Measurements from ENCODE around the gene NPSR1. TPM values are rescaled to one million over a fixed set of nuclear protein-coding genes. Genes with fewer than 3 reads are reported as not detected.

The NPSR1 gene
- total RNA-seq, 1 donor from 2014 or later = not detected

DNA sequence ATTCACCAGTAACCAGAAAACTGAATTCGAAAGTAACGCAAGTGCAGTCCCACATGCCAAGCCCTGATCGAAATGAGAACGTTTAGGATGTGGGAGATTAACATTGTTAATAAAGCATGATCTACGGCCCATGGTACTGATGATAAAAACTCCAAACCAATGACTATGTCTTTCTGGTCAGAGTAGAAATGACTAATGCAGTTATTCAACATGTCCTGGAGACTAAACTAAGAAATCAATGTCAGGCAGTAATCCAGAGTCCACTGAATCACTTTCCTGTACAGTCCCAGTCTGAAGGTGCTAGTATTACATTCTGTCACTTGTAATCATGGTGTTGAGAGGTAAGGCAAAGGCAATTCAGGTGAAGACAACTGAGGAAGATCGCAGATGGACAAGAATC is 14.4 kb downstream of the NPSR1 start:
- H3K4me1 Mint-ChIP-seq (ENCODE audit: low read depth) = no peaks in the 10 kb centered on the region
- intact Hi-C loops (cut with micrococcal nuclease) = no loop called here
- H3K36me3 Mint-ChIP-seq (ENCODE audit: low read depth) = no peaks in the 10 kb centered on the region
- no peak for DNase-seq (ENCODE audit: low spot score)
- no peak overlapping the region for H3K4me3 Mint-ChIP-seq (ENCODE audit: low read depth)
- H3K9me3 Mint-ChIP-seq = no peaks in the 10 kb centered on the region
- no peaks in the 10 kb centered on the region for H3K27me3 Mint-ChIP-seq (ENCODE audit: low read depth)
- H3K27ac Mint-ChIP-seq = no peak overlapping the region

DNA sequence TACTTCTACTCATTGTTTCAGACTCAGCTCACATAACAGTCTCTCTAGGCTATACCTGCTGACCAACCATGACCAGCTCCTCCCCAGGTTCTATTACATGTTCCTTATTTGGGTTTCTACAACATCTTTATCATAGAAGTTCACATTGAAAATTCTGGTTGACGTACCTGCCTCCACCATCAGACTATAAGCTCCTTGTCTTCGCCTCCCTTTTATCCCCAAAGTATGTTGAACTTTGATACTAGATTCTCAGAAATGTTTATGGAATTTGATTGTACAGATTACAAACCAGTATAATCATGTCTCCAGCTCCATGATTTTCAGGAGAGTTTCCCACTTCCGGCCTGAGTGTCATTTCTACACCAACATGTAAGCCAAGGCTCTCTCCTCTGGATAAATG is 15.0 kb downstream of the NPSR1 start:
- Mint-ChIP-seq H3K4me3 (ENCODE audit: low read depth) (no peak overlapping the region), H3K36me3 (ENCODE audit: low read depth) (no peaks in the 10 kb centered on the region), H3K4me1 (ENCODE audit: low read depth) (no peaks in the 10 kb centered on the region), H3K27ac (no peak overlapping the region), H3K9me3 (no peaks in the 10 kb centered on the region), H3K27me3 (ENCODE audit: low read depth) (no peaks in the 10 kb centered on the region)
- no peak for DNase-seq (ENCODE audit: low spot score)
- intact Hi-C loops (cut with micrococcal nuclease) = no loop called here

DNA sequence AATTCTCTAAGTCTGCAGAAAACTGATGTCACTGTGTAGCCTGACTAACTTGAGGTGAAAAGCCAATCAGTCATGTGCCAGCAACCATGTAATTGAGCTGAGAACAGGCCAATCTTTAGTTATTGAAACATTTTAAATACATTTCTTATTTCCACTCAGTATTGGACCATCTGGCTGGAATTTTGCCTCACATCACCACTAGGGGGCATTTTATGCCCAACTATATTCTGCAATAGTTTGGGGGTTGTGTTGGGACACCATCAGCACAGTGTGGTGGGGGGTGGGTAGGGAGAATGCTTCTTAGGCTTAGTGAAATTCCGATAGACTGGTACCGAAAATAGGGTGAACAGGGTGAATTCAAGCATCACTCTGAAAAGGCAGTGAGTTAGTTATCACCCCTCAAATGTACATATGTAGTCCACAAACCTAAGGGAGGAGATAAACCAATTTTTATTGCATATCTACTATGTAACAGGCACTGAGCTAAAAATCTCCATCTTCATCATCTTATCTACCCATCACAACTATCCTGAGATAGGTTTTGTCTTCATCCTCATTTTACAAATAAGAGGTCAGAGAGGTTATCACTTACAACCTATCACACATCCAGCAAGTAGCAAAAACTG is 17.8 kb downstream of the NPSR1 start:
- Mint-ChIP-seq H3K4me3 (ENCODE audit: low read depth) (no peak overlapping the region), H3K4me1 (ENCODE audit: low read depth) (no peaks in the 10 kb centered on the region), H3K36me3 (ENCODE audit: low read depth) (no peaks in the 10 kb centered on the region), H3K27ac (no peak overlapping the region), H3K27me3 (ENCODE audit: low read depth) (no peaks in the 10 kb centered on the region), H3K9me3 (no peaks in the 10 kb centered on the region)
- DNase-seq (ENCODE audit: low spot score) = no peak
- intact Hi-C loops (cut with micrococcal nuclease) = no loop called here

DNA sequence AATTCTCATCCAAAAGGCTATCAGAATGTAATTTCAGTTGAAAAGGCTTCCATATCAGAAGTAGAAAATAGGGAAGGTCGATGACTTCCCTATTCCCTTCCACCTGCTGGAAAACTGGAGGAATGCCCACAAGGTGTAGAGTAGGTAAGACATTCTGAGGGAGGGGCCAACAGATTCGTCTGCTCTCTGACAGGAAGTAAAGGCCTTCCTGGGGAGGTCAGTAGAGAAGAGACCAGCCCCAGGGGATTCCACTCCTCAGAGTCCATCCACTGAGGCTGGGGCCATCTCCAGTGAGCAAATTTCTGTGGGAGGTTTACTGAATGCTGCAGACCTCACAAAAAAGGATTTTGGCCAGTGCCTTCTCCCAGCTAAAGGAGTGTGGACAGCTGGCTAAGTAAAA is 19.5 kb downstream of the NPSR1 start:
- H3K4me1 Mint-ChIP-seq (ENCODE audit: low read depth) = no peaks in the 10 kb centered on the region
- no peaks in the 10 kb centered on the region for H3K9me3 Mint-ChIP-seq
- H3K27ac Mint-ChIP-seq = no peak overlapping the region
- no peaks in the 10 kb centered on the region for H3K36me3 Mint-ChIP-seq (ENCODE audit: low read depth)
- intact Hi-C loops (cut with micrococcal nuclease) = no loop called here
- H3K4me3 Mint-ChIP-seq (ENCODE audit: low read depth) = no peak overlapping the region
- no peak for DNase-seq (ENCODE audit: low spot score)
- no peaks in the 10 kb centered on the region for H3K27me3 Mint-ChIP-seq (ENCODE audit: low read depth)

DNA sequence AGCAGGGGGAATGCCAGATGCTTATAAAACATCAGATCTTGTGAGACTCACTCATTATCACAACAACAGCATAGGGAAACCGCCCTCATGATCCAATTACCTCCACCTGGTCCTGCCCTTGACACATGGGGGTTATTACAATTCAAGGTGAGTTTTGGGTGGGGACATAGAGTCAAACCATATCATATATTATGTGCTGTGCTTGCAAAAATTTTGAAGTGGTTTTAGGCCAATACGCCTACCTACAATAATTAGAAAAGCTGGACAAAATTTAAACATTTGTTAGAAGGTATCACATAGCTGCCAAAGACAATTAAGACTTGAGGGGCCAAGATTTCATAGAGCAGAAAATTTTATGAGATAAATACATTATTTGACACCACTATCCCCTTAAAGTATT is 29.5 kb downstream of the NPSR1 start:
- intact Hi-C loops (cut with micrococcal nuclease) = no loop called here
- no peaks in the 10 kb centered on the region for H3K36me3 Mint-ChIP-seq (ENCODE audit: low read depth)

DNA sequence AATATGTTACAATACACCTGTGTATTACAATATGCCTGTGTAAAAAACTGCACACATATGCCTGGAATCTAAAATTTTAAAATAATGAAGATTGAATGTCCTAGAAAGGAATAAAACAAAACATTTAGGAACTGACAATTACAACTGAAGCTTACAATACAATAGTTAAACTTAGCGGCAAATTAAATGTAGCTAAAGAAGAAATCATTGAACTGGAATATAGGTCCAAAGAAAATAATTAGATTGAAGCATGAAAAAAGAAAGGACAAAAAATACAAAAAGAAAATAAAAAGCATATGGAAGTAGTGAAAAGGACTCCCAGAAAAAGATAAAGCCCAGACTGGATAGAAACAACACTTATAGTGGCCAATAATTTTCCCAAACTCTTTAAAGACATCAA is 38.4 kb downstream of the NPSR1 start:
- Mint-ChIP-seq H3K27ac (no peak overlapping the region), H3K27me3 (ENCODE audit: low read depth) (no peaks in the 10 kb centered on the region), H3K36me3 (ENCODE audit: low read depth) (no peaks in the 10 kb centered on the region), H3K4me3 (ENCODE audit: low read depth) (no peak overlapping the region), H3K9me3 (peaks cover 19% of the 10 kb centered on the region), H3K4me1 (ENCODE audit: low read depth) (no peaks in the 10 kb centered on the region)
- no peak for DNase-seq (ENCODE audit: low spot score)
- intact Hi-C loops (cut with micrococcal nuclease) = no loop called here

More for the DNA sequence above, 29.5 kb downstream of the NPSR1 start:
- Mint-ChIP-seq H3K27me3 (ENCODE audit: low read depth) (no peaks in the 10 kb centered on the region), H3K9me3 (no peaks in the 10 kb centered on the region), H3K4me3 (ENCODE audit: low read depth) (no peak overlapping the region), H3K4me1 (ENCODE audit: low read depth) (no peaks in the 10 kb centered on the region), H3K27ac (no peak overlapping the region)
- no peak for DNase-seq (ENCODE audit: low spot score)

DNA sequence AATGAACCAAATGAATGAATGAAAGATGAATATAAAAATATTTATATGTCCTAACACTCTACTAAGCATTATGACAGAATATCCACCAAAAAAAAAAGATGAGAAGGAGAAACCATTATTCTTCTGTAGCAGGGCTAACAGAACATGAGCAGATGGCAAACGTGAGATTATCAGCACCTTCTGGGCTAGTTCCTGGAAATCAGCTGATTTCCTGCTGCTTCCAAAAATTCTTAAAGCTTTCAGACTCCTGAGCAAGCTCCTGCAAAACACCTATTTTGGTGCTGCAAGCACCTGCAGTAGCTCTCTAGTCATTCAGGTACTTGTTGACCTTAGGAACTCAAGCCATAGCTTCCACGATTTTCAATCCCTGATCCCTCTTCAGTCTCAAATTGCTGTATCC is 51.8 kb downstream of the NPSR1 start:
- no peak overlapping the region for H3K4me3 Mint-ChIP-seq (ENCODE audit: low read depth)
- no peaks in the 10 kb centered on the region for H3K36me3 Mint-ChIP-seq (ENCODE audit: low read depth)
- no peaks in the 10 kb centered on the region for H3K9me3 Mint-ChIP-seq

DNA sequence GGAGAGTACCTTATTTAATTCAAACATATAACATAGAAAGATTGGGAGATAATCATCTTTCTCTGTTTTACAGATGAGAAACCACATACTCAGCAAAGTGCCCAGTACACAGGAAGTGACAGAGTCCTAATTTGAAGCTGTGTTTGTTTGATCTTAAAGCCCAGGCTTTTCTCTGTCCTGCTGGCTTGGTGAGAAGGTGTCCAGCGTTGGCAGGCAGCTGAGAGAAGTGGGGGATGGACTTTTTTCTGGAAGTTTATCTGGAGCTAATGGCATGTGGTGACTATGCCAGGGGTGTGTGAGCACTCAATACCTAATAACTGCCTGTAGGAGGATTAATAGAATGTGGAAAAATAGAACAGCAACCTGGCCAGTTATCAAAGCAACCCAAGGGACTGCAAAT is 60.8 kb downstream of the NPSR1 start:
- Mint-ChIP-seq H3K4me3 (ENCODE audit: low read depth) (no peak overlapping the region), H3K36me3 (ENCODE audit: low read depth) (no peaks in the 10 kb centered on the region), H3K9me3 (no peaks in the 10 kb centered on the region), H3K27me3 (ENCODE audit: low read depth) (peaks cover 22% of the 10 kb centered on the region), H3K4me1 (ENCODE audit: low read depth) (peaks cover 13% of the 10 kb centered on the region), H3K27ac (no peak overlapping the region)
- no peak for DNase-seq (ENCODE audit: low spot score)
- intact Hi-C loops (cut with micrococcal nuclease) = no loop called here

More for the DNA sequence above, 51.8 kb downstream of the NPSR1 start:
- intact Hi-C loops (cut with micrococcal nuclease) = no loop called here
- no peak for DNase-seq (ENCODE audit: low spot score)
- H3K27me3 Mint-ChIP-seq (ENCODE audit: low read depth) = peaks cover 2% of the 10 kb centered on the region
- no peak overlapping the region for H3K27ac Mint-ChIP-seq
- H3K4me1 Mint-ChIP-seq (ENCODE audit: low read depth) = no peaks in the 10 kb centered on the region

DNA sequence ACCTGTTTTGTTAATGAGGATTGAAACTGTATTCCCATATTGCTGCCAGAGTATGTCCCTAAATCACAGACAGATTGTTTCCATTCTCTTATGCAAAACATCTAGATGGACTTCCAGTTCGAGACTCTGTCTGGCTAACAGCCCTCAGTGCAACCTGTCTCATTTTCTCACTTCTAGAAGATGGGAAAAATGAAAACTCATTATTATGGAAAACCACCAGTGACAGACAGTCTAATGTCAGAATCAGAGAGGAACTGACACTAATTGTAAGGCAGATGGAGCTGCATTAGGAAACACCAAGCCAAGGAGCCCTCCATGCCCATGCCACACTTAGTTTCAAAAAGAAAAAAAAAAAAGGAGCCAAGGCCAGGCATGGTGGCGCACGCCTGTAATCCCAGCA is 61.6 kb downstream of the NPSR1 start:
- Mint-ChIP-seq H3K9me3 (no peaks in the 10 kb centered on the region), H3K36me3 (ENCODE audit: low read depth) (no peaks in the 10 kb centered on the region), H3K4me3 (ENCODE audit: low read depth) (no peak overlapping the region), H3K4me1 (ENCODE audit: low read depth) (peaks cover 19% of the 10 kb centered on the region), H3K27me3 (ENCODE audit: low read depth) (peaks cover 22% of the 10 kb centered on the region), H3K27ac (no peak overlapping the region)
- intact Hi-C loops (cut with micrococcal nuclease) = no loop called here
- no peak for DNase-seq (ENCODE audit: low spot score)

DNA sequence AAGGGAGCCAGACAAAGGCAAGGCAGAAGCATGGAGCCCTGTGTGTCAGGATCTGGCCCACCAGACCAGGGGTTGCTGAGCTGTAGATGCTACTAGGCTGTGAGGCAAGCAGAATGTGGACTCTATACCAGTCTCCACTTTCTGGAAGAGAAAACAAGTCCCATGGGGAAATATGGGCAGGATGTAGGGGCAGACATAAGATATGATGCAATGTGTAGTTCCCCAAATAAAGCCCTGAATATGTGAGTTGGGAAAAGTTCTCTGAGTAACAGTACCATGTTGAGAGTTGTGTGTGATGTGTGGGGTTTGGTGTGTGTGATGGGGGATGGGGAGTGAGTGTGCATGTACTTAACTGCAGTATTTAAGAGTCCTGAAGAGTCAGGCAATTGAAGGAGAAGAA is 62.3 kb downstream of the NPSR1 start:
- Mint-ChIP-seq H3K36me3 (ENCODE audit: low read depth) (no peaks in the 10 kb centered on the region), H3K4me3 (ENCODE audit: low read depth) (no peak overlapping the region), H3K9me3 (no peaks in the 10 kb centered on the region), H3K4me1 (ENCODE audit: low read depth) (peaks cover 19% of the 10 kb centered on the region), H3K27me3 (ENCODE audit: low read depth) (peaks cover 23% of the 10 kb centered on the region), H3K27ac (no peak overlapping the region)
- no peak for DNase-seq (ENCODE audit: low spot score)
- intact Hi-C loops (cut with micrococcal nuclease) = no loop called here

DNA sequence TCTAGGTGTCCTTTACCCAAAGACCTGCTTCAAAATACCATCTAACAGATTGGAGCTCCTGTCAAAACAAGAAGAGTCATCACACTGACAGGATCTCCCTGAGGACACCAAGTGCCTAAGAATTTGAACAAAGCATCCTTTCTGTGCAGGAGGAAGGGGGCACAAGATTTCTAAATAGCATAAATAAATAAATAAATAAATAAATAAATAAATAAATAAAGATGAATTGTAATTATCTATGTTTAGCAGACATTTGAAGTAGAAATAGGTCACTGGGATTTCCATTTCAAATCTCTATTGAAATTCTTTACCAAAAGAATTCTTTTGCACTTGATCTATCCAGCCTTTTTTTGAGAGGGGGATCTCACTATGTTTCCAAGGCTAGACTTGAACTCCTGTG is 65.3 kb downstream of the NPSR1 start:
- no peaks in the 10 kb centered on the region for H3K9me3 Mint-ChIP-seq
- H3K27ac Mint-ChIP-seq = no peak overlapping the region
- peaks cover 20% of the 10 kb centered on the region for H3K27me3 Mint-ChIP-seq (ENCODE audit: low read depth)
- H3K4me3 Mint-ChIP-seq (ENCODE audit: low read depth) = no peak overlapping the region
- no peak for DNase-seq (ENCODE audit: low spot score)
- intact Hi-C loops (cut with micrococcal nuclease) = no loop called here
- peaks cover 19% of the 10 kb centered on the region for H3K4me1 Mint-ChIP-seq (ENCODE audit: low read depth)
- H3K36me3 Mint-ChIP-seq (ENCODE audit: low read depth) = no peaks in the 10 kb centered on the region

DNA sequence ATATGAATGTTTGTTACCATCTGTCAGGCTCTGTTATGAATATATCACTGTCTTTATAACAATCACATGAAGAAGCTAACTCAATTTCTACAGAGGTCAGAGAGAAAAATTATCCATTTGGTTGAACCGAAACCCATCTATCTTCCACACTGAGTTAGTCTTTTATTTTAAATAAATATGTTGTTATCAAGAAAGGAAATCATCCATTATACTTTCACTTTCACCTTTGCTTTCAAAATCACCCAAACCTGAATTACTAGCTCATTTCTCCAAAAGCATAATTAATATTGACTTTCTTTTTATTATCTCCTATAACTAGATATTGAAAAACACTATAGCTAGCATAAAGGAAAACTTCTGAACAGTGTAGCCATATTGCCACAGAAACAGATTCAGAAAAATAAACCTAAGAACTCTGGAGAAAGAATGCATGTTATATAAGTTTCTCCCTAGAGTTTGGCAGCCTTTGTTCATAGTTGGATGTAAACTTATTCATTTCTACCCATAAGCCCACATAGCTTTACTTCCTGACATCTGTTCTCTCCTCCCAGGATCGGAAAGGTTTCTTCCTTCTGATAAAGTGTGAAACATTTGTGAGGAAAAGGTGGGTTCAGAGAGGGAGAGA is 66.0 kb downstream of the NPSR1 start:
- Mint-ChIP-seq H3K4me3 (ENCODE audit: low read depth) (no peak overlapping the region), H3K9me3 (no peaks in the 10 kb centered on the region), H3K4me1 (ENCODE audit: low read depth) (peaks cover 13% of the 10 kb centered on the region), H3K27ac (no peak overlapping the region), H3K27me3 (ENCODE audit: low read depth) (peaks cover 21% of the 10 kb centered on the region), H3K36me3 (ENCODE audit: low read depth) (no peaks in the 10 kb centered on the region)
- intact Hi-C loops (cut with micrococcal nuclease) = no loop called here
- DNase-seq (ENCODE audit: low spot score) = no peak

DNA sequence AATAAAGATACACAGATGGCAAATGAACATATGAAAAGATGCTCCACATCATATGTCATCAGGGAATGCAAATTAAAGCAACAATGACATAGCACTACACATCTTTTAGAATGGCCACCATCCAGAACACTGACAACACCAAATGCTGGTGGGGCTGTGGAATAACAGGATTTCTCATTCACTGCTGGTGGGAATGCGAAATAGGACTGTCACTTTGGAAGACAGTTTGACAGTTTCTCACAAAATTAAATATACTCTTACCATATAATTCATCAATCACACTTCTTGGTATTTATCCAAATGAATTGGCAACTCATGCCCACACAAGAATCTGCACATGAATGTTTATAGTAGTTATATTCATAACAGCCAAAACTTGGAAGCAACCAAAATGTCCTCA is 68.2 kb downstream of the NPSR1 start:
- Mint-ChIP-seq H3K27ac (no peak overlapping the region), H3K9me3 (no peaks in the 10 kb centered on the region), H3K4me1 (ENCODE audit: low read depth) (peaks cover 9% of the 10 kb centered on the region), H3K4me3 (ENCODE audit: low read depth) (no peak overlapping the region), H3K27me3 (ENCODE audit: low read depth) (peaks cover 14% of the 10 kb centered on the region), H3K36me3 (ENCODE audit: low read depth) (no peaks in the 10 kb centered on the region)
- intact Hi-C loops (cut with micrococcal nuclease) = no loop called here
- no peak for DNase-seq (ENCODE audit: low spot score)
